ENCODE results near the gene ASMTL. TPM values are rescaled to one million over a fixed set of nuclear protein-coding genes. Genes with fewer than 3 reads are reported as not detected.

Gene ASMTL
- total and polyA plus RNA-seq, 2 of the 13 experiments (the other 11 are each of a cell fraction or from before 2014, with no cell fraction given): 5.6 to 16.3 TPM

DNA sequence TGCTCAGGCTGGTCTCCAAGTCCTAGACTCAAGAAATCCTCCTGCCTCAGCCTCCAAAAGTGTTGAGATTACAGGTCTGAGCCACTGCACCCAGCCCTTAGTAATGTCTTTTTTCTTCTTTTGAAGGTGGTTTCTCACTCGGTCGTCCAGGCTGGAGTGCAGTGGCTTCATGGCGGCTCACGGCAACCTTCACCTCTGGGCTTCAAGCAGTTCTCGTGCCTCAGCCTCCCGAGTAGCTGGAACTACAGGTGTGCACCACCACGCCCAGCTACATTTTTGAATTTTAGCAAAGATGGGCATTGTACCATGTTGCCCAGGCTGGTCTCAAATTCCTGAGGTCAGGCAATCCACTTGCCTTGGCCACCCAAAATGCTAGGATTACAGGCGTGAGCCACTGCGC is 32.3 kb upstream of the ASMTL start (continued):
- TF ChIP-seq, protein P1, sequence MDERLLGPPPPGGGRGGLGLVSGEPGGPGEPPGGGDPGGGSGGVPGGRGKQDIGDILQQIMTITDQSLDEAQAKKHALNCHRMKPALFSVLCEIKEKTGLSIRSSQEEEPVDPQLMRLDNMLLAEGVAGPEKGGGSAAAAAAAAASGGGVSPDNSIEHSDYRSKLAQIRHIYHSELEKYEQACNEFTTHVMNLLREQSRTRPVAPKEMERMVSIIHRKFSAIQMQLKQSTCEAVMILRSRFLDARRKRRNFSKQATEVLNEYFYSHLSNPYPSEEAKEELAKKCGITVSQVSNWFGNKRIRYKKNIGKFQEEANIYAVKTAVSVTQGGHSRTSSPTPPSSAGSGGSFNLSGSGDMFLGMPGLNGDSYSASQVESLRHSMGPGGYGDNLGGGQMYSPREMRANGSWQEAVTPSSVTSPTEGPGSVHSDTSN (CRISPR knock-in tag; IDR thresholded peaks at IDR 0.05): no peak
- TF ChIP-seq SIN3B (IDR thresholded peaks at IDR 0.05; ENCODE audit: low read length) (no peak), NR1H2 (CRISPR knock-in tag; IDR thresholded peaks at IDR 0.05; ENCODE audit: borderline replicate concordance, low read depth) (no peak), GZF1 (CRISPR knock-in tag; IDR thresholded peaks at IDR 0.05) (no peak), HHEX (CRISPR knock-in tag; IDR thresholded peaks at IDR 0.05) (no peak), NFIB (CRISPR knock-in tag; IDR thresholded peaks at IDR 0.05; ENCODE audit: borderline replicate concordance) (no peak), DNMT1 (CRISPR knock-in tag; IDR thresholded peaks at IDR 0.05) (no peak)
- TF ChIP-seq, protein P2, sequence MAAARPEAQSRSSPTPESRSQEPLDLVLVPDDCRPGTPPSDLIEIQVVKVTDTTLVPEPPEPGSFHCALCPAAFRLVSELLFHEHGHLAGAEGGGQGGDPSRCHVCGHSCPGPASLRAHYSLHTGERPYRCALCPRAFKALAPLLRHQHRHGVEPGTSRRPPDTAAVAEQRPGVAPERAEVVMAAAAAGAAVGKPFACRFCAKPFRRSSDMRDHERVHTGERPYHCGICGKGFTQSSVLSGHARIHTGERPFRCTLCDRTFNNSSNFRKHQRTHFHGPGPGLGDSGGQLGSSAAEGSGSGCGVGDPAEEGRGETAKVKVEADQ (CRISPR knock-in tag; IDR thresholded peaks at IDR 0.05; ENCODE audit: borderline replicate concordance): no peak
- TF ChIP-seq, protein P3, sequence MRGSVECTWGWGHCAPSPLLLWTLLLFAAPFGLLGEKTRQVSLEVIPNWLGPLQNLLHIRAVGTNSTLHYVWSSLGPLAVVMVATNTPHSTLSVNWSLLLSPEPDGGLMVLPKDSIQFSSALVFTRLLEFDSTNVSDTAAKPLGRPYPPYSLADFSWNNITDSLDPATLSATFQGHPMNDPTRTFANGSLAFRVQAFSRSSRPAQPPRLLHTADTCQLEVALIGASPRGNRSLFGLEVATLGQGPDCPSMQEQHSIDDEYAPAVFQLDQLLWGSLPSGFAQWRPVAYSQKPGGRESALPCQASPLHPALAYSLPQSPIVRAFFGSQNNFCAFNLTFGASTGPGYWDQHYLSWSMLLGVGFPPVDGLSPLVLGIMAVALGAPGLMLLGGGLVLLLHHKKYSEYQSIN (CRISPR knock-in tag; IDR thresholded peaks at IDR 0.05; ENCODE audit: borderline replicate concordance): no peak
- TF ChIP-seq, protein P4, sequence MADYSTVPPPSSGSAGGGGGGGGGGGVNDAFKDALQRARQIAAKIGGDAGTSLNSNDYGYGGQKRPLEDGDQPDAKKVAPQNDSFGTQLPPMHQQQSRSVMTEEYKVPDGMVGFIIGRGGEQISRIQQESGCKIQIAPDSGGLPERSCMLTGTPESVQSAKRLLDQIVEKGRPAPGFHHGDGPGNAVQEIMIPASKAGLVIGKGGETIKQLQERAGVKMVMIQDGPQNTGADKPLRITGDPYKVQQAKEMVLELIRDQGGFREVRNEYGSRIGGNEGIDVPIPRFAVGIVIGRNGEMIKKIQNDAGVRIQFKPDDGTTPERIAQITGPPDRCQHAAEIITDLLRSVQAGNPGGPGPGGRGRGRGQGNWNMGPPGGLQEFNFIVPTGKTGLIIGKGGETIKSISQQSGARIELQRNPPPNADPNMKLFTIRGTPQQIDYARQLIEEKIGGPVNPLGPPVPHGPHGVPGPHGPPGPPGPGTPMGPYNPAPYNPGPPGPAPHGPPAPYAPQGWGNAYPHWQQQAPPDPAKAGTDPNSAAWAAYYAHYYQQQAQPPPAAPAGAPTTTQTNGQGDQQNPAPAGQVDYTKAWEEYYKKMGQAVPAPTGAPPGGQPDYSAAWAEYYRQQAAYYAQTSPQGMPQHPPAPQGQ (CRISPR knock-in tag; IDR thresholded peaks at IDR 0.05; ENCODE audit: borderline replicate concordance): no peak
